WTC11 (cell line): ENCODE data around the gene RNF31.

ENCODE experiments used
- TF ChIP-seq, protein P1 (sequence below): sonication (generic); formaldehyde crosslinking; IDR thresholded peaks from 2 replicates; pipeline ENCODE4 v1.8.1; 2022; ENCODE audit warnings: low read depth, missing genetic modification reagents, borderline replicate concordance
- TF ChIP-seq, protein P2 (sequence below): fragments of 200-600 bp; IDR thresholded peaks from 2 replicates; pipeline ENCODE4 v1.8.0; 2022; ENCODE audit warnings: antibody characterized with exemption
- TF ChIP-seq, protein P3 (sequence below): sonication (generic); formaldehyde crosslinking; IDR thresholded peaks from 2 replicates; pipeline ENCODE4 v1.8.1; 2022; ENCODE audit warnings: missing genetic modification reagents, borderline replicate concordance

DNA sequence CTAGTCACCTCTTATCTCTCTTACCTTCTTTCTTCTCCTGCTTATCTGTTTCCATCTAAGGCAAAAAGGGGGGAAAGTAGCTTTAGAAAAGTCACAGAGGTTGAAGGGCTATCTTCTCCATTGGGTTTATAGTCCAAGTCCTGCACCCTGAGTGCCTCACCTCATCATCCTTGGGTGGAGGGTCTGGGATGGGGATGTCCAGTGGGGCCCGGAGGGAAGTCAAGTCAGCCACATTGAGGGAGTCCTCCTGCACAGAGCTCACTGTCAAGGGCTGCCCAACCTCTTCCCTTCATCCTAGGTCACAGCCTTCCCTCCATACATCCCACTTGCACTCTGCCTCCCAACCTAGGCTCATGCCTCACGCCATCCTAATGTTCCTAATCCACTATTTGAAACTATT is 2.1 kb upstream of the RNF31 start:
- TF ChIP-seq, protein P1, sequence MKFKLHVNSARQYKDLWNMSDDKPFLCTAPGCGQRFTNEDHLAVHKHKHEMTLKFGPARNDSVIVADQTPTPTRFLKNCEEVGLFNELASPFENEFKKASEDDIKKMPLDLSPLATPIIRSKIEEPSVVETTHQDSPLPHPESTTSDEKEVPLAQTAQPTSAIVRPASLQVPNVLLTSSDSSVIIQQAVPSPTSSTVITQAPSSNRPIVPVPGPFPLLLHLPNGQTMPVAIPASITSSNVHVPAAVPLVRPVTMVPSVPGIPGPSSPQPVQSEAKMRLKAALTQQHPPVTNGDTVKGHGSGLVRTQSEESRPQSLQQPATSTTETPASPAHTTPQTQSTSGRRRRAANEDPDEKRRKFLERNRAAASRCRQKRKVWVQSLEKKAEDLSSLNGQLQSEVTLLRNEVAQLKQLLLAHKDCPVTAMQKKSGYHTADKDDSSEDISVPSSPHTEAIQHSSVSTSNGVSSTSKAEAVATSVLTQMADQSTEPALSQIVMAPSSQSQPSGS (CRISPR knock-in tag), result no peak
- TF ChIP-seq, protein P2, sequence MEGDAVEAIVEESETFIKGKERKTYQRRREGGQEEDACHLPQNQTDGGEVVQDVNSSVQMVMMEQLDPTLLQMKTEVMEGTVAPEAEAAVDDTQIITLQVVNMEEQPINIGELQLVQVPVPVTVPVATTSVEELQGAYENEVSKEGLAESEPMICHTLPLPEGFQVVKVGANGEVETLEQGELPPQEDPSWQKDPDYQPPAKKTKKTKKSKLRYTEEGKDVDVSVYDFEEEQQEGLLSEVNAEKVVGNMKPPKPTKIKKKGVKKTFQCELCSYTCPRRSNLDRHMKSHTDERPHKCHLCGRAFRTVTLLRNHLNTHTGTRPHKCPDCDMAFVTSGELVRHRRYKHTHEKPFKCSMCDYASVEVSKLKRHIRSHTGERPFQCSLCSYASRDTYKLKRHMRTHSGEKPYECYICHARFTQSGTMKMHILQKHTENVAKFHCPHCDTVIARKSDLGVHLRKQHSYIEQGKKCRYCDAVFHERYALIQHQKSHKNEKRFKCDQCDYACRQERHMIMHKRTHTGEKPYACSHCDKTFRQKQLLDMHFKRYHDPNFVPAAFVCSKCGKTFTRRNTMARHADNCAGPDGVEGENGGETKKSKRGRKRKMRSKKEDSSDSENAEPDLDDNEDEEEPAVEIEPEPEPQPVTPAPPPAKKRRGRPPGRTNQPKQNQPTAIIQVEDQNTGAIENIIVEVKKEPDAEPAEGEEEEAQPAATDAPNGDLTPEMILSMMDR, result no peak
- TF ChIP-seq, protein P3, sequence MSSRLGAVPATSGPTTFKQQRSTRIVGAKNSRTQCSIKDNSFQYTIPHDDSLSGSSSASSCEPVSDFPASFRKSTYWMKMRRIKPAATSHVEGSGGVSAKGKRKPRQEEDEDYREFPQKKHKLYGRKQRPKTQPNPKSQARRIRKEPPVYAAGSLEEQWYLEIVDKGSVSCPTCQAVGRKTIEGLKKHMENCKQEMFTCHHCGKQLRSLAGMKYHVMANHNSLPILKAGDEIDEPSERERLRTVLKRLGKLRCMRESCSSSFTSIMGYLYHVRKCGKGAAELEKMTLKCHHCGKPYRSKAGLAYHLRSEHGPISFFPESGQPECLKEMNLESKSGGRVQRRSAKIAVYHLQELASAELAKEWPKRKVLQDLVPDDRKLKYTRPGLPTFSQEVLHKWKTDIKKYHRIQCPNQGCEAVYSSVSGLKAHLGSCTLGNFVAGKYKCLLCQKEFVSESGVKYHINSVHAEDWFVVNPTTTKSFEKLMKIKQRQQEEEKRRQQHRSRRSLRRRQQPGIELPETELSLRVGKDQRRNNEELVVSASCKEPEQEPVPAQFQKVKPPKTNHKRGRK, result no peak
